HG03196 (cell line): ENCODE data around the gene ATG5.
"Not testable (repeated sequence)": the region's sequence is repeated elsewhere in the genome, so short reads cannot be mapped to it uniquely, and the experiment has no call there.

Experiments used
- ATAC-seq: cut with Tn5 transposase; IDR thresholded peaks from one replicate; pipeline ENCODE4 v1.9.1; 2021; ENCODE audit not compliant: unreplicated experiment

The ATG5 gene

DNA sequence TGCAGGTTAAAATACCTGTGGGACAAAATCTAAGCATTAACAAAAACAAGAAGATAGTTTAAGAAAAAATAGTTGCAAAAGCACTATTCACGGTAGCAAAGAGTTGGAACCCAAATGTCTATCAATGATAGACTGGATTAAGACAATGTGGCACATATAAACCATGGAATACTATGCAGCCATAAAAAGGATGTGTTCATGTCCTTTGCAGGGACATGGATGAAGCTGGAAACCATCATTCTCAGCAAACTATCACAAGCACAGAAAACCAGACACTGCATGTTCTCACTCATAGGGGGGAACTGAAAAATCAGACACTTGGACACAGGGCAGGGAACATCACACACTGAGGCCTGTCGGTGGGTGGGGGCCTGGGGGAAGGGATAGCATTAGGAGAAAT lies 65.8 kb downstream of the ATG5 start:
- not testable (repeated sequence) for ATAC-seq

DNA sequence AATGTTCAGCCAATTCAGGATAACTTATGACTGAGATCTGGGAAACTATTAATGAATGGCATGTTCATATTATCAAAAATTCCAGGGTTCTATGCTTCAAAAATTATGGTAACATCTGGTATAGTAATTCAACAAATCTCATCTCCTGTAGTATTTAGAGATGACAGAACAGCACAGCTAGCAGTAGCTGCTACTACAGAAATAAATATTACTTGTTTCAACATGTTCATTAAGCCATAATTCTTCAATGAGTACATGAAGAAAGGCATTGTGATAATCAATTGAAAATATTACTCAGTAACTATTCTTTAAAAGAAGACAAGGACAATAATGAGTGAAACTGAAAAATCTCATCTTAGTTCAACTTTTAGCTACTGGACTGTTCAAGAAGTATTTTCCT lies 66.8 kb downstream of the ATG5 start:
- no peak for ATAC-seq

DNA sequence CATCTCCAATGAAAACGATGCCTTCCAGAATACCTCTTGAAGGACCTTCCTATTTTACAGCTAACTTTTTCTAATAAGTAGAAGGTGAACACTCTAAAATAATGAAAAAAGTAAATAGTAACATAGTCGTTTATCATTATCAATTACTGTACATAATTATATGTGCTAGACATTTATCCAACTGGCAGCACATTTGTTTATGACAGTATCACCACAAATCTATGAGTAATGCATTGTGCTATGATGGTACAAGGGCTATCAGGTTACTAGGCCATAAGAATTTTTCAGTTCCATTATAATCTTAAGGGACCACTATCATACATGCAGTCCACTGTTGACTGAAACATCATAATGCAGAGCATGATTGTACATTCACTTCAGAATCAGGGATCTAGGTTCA lies 68.4 kb downstream of the ATG5 start:
- ATAC-seq: no peak

DNA sequence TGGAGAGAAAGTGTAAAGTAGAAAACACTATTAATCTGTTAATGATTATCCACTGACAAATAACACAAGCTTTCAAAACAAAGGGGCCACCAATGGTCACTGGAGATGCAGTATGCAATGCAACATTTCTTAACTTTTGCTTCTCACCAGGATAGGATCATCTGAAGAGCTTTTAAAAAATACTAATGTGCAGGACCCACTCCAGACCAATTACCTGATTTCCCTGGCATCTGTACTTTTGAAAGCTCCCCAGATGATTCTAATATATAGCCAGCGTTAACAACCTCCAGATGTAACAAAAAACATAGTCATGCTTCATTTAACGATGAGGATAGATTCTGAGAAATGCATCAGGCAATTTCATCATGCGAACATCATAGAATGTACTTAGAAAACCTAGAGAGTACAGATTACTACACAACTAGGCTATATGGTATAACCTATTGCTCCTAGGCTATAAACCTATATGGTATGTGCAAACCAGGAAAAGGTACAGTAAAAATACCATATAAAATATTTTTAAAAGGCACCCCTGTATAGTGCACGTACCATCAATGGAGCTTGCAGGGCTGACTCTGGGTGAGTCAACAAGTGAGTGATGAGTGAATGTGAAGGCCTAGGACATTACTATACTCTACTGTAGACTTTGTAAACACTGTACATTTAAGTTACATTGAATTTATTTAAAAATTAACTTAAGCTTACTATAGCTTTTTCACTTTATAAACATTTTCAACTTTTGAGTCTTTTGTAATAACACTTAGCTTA lies 69.2 kb downstream of the ATG5 start:
- no peak for ATAC-seq

DNA sequence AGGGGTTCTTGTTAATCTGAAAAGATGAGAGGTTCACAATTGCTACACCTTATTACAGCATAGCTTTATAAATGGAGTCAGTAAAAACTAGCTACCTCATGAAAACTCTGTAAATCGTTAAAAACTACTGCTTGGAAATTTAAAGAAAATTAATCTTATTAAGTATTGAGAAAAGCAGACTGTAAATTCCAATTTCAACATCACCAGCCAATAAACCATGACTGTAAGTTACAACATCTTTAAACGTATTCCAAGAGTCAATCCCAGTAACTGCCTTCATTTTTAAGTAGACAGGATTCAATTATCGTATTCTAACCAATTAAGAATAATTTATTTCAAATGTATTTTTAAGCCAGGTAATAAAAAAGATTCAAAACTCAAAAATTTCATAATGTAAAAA lies 70.3 kb downstream of the ATG5 start:
- ATAC-seq: no peak

DNA sequence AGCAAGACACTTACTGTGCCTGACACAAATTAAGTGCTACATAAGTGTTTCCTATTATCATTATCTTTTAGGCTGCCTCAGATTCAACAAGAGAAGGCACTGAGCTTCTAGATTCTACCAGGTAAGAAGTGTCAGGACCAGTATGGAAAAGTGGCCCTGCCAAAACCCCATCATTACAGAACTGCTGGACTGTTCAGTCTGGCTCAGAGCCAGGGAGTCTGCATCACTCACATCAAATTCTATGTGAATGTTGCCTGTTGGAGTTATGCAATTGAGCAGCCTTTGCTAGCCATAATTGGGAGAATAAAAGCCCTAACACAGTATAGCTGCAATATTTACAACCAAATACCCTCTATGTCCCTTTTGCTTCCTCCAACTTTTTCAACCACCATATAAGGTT lies 70.9 kb downstream of the ATG5 start:
- ATAC-seq: no peak

DNA sequence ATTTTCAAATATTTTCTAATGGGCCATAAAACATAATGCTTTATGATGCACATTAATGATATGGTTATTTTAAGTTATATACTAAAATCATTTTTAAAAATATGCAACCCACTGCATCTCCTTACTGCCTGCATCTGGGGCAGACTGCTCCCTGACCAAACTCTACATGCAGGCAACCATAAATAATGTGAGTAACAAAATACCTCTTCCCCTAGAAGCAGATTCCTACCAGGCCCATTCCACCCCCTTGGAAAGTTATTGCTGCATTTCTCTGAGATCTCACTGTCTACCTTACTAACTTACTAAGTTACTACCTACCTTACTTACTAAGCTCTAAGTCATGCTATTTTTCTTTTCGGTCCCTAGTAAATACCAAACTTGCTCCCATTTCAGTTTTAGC lies 71.8 kb downstream of the ATG5 start:
- ATAC-seq: no peak

DNA sequence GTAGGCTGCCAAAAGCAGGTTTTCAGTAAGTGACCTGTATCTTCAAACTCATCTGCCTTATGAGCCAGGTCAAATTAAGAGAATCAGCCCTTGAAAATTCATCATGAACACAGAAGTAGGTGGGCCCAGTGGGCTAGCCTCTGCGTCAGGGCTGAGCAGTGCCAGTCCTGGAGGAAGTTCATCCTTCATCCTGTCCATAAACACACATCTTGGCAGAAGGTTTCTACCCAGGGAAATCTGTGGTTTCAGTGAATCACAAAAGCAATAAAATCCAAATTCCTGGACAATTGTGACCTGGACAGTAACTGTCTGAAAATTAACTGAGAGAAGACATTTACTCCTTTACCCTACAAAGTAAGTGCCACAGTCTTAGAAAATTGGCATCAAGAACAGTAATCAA lies 72.4 kb downstream of the ATG5 start:
- no peak for ATAC-seq

DNA sequence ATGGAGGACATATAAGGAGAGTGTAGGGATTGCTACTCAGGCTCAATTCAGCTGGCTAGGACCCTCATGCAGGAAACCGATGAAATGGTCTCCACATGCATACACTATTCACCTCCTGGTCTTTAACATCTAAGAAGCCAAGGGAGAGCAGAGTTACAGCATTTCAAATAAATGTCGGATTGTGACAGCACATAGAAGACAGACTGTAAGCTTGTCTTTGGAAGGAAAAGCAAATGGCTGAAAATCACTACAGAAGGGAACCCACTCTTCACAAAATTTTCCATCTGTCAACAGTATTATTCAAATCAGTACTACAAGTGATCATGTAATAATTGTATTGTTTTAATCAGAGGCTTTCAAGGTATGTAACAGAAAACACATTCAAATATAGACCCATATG lies 72.9 kb downstream of the ATG5 start:
- no peak for ATAC-seq

DNA sequence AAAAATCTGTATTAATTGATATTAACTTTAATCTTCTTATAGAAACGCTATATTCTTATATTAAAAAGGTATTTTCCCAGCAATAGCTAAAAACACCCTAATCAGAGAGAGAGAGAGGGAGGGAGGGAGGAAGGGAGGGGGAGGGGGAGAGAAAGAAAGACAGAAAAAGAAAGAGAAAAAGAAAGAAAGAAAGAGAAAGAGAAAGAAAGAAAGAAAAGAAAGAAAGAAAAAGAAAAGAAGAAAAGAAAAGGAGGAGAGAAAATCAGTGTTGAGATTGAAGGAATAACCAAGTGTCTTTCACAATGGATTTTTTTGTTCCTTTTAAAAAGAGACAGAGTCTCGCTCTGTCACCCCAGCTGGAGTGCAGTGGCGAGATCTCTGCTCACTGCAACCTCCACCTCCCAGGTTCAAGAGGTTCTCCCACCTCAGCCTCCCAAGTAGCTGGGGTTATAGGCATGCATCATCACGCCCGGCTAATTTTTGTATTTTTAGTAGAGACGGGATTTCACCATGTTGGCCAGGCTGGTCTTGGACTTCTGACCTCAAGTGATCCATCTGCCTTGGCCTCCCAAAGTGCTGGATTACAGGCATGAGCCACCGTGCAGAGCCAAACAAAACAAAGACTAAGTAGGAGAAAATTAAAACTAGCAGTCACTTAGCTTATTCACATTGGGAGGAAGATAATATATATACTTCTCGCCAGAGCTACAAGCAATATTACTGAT lies 73.9 kb downstream of the ATG5 start:
- not testable (repeated sequence) for ATAC-seq

DNA sequence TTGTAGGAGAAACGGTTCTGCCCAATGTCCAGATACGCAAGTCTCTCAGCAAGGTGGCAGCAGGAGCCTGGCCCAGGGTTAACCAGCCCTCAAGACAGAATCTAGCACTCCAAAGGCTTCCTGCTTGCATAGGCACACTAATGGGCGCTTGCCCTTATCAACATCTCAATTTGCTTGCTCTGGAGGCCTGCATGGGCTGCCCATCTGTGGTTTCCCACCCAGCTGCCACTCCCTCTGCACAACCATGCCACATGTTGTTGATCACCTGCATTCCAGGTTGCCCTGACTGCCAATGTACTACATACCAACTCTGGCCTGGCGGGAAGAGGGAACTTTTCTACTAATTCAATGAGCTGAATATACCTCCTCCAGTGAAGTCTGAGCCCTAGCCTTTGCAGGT lies 74.6 kb downstream of the ATG5 start:
- ATAC-seq: no peak

DNA sequence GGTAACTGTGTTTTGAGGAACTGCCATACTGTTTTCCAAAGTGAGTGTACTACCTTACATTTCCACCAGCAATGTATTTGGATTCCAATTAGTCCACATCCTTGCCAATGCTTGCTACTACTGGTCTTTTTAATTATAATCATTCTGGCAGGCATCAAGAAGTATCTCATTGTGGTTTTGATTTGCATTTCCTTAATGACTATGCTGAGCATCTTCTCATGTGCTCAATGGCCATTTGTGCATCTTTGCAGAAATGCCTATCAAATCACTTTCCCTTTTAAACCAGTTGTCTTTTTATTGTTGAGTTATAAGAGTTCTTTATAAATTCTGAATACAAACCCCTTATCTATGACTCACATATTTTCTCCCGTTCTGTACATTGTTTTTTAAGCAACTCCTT lies 75.9 kb downstream of the ATG5 start:
- ATAC-seq: no peak

DNA sequence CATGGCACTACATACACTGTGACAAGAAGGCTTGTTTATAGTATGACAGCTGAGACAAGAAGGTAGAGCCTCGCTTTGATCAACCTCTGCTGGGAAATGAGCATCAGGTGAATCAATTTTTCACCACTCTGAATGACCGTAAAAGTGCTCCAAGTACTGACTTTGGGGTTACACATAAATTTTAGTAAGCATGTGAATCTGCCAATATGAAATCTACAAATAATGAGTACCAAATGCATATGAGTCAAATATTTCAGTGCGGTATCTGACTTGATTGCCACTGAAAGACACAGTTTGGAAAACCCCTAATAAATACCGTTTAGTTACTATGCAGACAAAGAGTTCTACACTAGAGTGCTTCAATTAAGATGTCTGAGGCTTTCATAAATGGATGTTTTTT lies 77.8 kb downstream of the ATG5 start:
- no peak for ATAC-seq

DNA sequence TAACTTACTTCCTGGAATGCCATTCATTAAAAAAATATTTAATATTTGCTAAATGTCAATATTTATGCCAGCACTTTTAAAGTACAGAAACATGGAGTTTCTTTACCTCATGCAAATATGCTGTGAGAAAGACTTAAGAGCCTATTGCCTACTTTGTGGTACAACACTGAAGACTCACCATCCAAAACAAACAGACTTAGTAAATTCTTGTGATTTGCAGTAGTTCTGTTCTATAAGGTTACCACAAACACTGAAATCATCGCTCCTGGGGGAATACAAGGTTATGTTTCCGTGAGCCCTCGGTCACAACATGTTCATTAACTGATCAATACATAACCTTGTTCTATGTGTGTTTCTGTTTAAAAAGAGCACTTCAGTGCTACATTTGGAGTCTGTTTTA lies 78.3 kb downstream of the ATG5 start:
- no peak for ATAC-seq

DNA sequence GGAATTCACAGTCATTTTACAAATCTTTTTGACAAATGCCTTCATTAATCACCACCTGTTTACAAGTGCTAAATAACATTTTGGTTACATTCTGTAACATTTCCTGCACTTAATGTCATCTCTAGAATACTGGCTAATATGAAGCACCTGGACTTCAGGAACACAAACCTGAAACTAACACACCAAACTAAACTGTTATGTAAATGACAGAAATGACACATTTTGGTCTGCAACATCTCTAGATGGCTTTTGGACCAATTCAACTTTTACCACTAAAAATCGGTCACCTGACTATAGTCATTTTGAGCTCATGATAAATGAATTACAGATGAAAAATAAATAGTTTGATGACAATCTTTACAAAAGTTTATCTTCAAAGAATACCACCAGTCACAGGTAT lies 80.6 kb downstream of the ATG5 start:
- ATAC-seq: no peak

DNA sequence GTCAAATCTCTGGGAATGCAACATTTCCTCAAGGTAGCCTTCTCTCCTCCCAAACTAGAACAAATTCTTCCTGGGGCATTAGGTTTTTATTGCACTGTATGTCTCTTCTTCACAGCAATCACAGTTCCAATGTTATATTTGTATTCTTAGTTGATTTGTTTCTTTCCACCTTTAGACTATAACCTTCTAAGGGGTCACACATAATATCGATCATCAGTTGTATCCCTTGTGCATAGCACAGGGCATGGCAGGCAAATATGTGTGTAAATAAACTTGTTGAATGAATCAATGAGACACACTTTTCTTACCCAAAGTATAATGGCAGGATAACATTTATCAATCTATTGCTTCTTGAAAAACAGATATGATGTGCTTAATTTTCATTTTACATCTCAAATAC lies 81.0 kb downstream of the ATG5 start:
- ATAC-seq: no peak

DNA sequence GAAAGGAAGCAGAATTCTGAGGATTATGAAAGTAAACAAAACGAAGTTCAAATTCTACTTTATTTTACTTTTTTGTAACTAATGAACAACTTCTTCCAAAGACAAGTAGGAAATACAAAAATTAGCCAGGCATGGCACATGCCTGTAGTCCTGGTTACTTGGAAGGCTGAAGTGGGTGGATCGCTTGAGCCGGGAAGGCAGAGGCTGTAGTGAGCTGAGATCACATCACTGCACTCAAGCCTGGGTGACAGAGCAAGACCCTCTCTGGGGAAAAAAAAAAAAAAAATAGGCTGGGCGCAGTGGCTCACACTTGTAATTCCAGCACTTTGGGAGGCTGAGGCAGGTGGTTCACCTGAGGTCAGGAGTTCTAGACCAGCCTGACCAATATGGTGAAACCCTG lies 82.3 kb downstream of the ATG5 start:
- ATAC-seq: no peak

DNA sequence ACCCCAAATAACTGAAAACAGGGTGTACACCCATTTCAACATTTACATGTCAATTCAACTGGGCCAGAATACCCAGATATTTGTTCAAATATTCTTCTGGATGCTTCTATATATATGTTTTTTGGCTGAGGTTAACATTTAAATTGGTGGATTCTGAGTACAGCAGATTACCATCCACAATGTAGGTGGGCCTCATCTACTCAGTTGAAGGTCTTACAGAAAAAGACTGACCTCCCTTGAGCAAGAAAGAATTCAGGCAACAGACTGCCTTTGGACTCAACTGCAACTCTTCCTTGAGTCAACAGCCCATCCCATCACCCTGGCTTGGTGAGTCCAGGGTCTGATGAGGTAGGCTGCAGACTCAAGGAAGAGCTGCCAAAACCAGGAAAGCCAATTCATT lies 84.1 kb downstream of the ATG5 start:
- no peak for ATAC-seq

DNA sequence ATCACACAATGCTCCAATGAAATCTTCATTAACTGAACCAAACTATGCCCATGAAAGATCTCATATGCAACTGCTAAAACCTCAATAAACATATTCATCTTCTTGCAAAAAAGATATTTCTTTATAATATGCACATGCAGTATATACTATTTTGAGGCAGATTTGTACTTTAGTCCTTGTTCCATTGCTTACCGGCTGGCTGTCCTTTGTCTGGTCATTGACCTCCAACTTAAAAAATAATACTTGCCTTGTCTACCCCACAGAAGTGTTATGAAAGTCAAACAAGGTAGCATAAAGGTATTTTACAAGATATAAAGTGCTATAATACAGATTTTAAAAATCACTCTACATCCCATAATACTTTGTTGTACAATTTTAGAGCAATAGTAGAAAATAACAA lies 88.3 kb downstream of the ATG5 start:
- ATAC-seq: no peak

DNA sequence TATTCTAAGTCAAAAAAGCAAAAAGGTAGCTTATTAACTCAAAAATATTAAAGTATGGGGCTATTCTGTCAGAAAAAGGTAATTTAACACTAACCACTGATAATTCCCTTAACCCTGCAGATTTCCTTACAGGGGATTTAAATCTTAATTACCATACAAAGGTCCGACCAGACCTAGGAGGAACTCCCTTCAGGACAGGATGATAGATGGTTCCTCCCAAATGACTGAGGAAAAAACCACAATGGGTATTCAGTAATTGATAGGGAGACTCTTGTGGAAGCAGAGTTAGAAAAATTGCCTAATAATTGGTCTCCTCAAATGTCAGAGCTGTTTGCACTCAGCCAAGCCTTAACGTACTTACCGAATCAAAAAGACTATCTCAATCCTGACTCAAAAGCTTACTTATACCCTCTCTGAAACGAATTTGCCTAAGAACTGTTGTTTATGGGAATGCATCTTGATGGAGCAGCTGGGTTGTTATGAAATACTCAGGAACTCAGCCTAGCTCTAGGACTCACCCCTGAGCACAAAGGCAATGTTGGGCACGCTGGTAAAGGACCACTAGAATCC lies 95.6 kb downstream of the ATG5 start:
- ATAC-seq: not testable (repeated sequence)

DNA sequence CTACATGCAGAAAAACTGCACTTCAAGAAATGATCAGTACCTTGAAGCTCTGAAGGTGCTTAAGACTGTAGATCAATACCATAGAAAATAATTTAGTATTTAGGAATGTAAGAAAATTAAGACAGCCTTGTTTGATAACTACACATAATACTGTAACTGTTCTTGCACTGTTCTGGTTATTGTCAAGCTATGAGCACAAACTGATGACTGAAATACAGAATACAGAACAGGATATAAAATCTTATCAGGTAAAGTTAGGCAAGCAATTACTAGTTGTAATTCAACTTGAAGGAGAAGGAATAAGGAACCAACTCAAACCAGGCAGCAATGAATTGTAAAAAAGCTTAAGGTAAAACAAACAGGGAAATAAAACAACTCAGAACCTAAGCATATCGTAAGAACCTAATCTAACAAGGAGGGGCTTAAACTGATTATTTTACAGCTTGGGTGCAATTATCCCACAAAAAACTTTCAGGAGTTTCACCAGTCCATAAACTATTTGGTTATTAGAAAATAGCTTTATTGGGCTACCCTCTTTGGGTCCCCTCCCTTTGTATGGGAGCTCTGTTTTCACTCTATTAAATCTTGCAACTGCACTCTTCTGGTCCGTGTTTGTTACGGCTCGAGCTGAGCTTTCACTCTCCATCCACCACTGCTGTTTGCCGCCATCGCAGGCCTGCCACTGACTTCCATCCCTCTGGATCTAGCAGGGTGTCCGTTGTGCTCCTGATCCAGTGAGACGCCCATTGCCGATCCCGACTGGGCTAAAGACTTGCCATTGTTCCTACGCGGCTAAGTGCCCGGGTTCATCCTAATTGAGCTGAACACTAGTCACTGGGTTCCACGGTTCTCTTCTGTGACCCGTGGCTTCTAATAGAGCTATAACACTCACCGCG lies 97.7 kb downstream of the ATG5 start:
- no peak for ATAC-seq
